NT2/D1 (cell line): ENCODE measurements around the gene LYZL4.

Source experiments
- DNase-seq: peaks from one replicate; pipeline ENCODE4 v3.0.0-alpha.2; 2011; ENCODE audit warnings: low read depth, low spot score
- H3K27me3 ChIP-seq: 2 replicates; pipeline ENCODE4 v1.6.0; 2011; ENCODE audit warnings: mild to moderate bottlenecking; ENCODE audit not compliant: insufficient read length, insufficient read depth
- H3K36me3 ChIP-seq: 2 replicates; pipeline ENCODE4 v1.6.1; 2011; ENCODE audit warnings: mild to moderate bottlenecking, low read length, mixed read lengths; ENCODE audit not compliant: insufficient read depth, insufficient read length
- H3K4me1 ChIP-seq: 2 replicates; pipeline ENCODE4 v1.5.1; 2011; ENCODE audit not compliant: insufficient read depth, insufficient read length
- H3K4me3 ChIP-seq: 2 replicates; pipeline ENCODE4 v1.5.1; 2011; ENCODE audit warnings: low read depth; ENCODE audit not compliant: insufficient read length
- H3K9ac ChIP-seq: 2 replicates; pipeline ENCODE4 v1.6.0; 2011; ENCODE audit warnings: low read depth; ENCODE audit not compliant: insufficient read length
- H3K9me3 ChIP-seq: 2 replicates; pipeline ENCODE4 v1.5.1; 2011; ENCODE audit warnings: mild to moderate bottlenecking, low read length; ENCODE audit not compliant: insufficient read depth
- SUZ12 ChIP-seq: IDR thresholded peaks from 2 replicates; pipeline ENCODE4 v1.6.1; 2011; ENCODE audit not compliant: insufficient read length, insufficient read depth; ENCODE audit errors: extremely low read depth
- YY1 ChIP-seq: IDR thresholded peaks from 2 replicates; pipeline ENCODE4 v1.6.1; 2011; ENCODE audit not compliant: insufficient read length, insufficient read depth
- ZNF274 ChIP-seq: IDR thresholded peaks from 2 replicates; pipeline ENCODE4 v1.6.1; 2011; ENCODE audit warnings: mild to moderate bottlenecking, low read depth, low read length

Gene LYZL4

GRCh38 chr3:42387802-42388651, 22.4 kb downstream of the LYZL4 start:
- no peaks in the 10 kb centered on the region for H3K4me1 ChIP-seq
- no peak overlapping the region for H3K9ac ChIP-seq
- H3K9me3 ChIP-seq, result no peaks in the 10 kb centered on the region
- no peaks in the 10 kb centered on the region for H3K27me3 ChIP-seq
- TF ChIP-seq SUZ12, result no peak
- TF ChIP-seq YY1, result no peak
- no peak for TF ChIP-seq ZNF274
- no peaks in the 10 kb centered on the region for H3K36me3 ChIP-seq
- H3K4me3 ChIP-seq, result no peak overlapping the region
- DNase-seq, result no peak

- H3K9ac ChIP-seq, result no peak overlapping the region
- H3K4me3 ChIP-seq, result no peak overlapping the region
- no peaks in the 10 kb centered on the region for H3K27me3 ChIP-seq
- H3K36me3 ChIP-seq, result no peaks in the 10 kb centered on the region
- no peaks in the 10 kb centered on the region for H3K4me1 ChIP-seq
- H3K9me3 ChIP-seq, result no peaks in the 10 kb centered on the region
- TF ChIP-seq ZNF274, result no peak
- TF ChIP-seq YY1, result no peak
- TF ChIP-seq SUZ12, result no peak
- DNase-seq, result no peak
Measured at GRCh38 chr3:42381551-42382082, 28.8 kb downstream of the LYZL4 start.

- H3K4me1 ChIP-seq, result no peaks in the 10 kb centered on the region
- no peak for DNase-seq
- no peaks in the 10 kb centered on the region for H3K9me3 ChIP-seq
- TF ChIP-seq SUZ12 (no peak), YY1 (no peak), ZNF274 (no peak)
- no peak overlapping the region for H3K4me3 ChIP-seq
- no peaks in the 10 kb centered on the region for H3K36me3 ChIP-seq
- H3K27me3 ChIP-seq, result no peaks in the 10 kb centered on the region
- H3K9ac ChIP-seq, result no peak overlapping the region
Measured at GRCh38 chr3:42377681-42378080, 32.7 kb downstream of the LYZL4 start.

GRCh38 chr3:42376344-42376798, 34.0 kb downstream of the LYZL4 start:
- DNase-seq, result no peak
- TF ChIP-seq SUZ12 (no peak), YY1 (no peak), ZNF274 (no peak)
- H3K9me3 ChIP-seq, result no peaks in the 10 kb centered on the region

GRCh38 chr3:42375121-42375800, 35.1 kb downstream of the LYZL4 start:
- no peaks in the 10 kb centered on the region; the same call in 1 of the 2 replicates for H3K9me3 ChIP-seq
- no peak for TF ChIP-seq YY1
- no peak for TF ChIP-seq SUZ12
- no peaks in the 10 kb centered on the region for H3K36me3 ChIP-seq
- no peaks in the 10 kb centered on the region for H3K4me1 ChIP-seq
- H3K9ac ChIP-seq, result no peak overlapping the region
- no peaks in the 10 kb centered on the region for H3K27me3 ChIP-seq
- H3K4me3 ChIP-seq, result no peak overlapping the region
- no peak for DNase-seq

More at GRCh38 chr3:42376344-42376798, 34.0 kb downstream of the LYZL4 start:
- H3K27me3 ChIP-seq, result no peaks in the 10 kb centered on the region
- no peaks in the 10 kb centered on the region for H3K36me3 ChIP-seq
- H3K4me1 ChIP-seq, result no peaks in the 10 kb centered on the region
- no peak overlapping the region for H3K4me3 ChIP-seq
- H3K9ac ChIP-seq, result no peak overlapping the region

GRCh38 chr3:42371776-42372175, 38.6 kb downstream of the LYZL4 start:
- TF ChIP-seq YY1 (no peak), SUZ12 (no peak), ZNF274 (no peak)
- no peaks in the 10 kb centered on the region; the same call in 1 of the 2 replicates for H3K9me3 ChIP-seq
- H3K9ac ChIP-seq, result no peak overlapping the region
- no peak for DNase-seq
- no peaks in the 10 kb centered on the region for H3K36me3 ChIP-seq
- H3K4me3 ChIP-seq, result no peak overlapping the region
- H3K27me3 ChIP-seq, result no peaks in the 10 kb centered on the region
- H3K4me1 ChIP-seq, result peaks cover 3% of the 10 kb centered on the region

GRCh38 chr3:42369832-42370231, 40.6 kb downstream of the LYZL4 start:
- peaks cover 3% of the 10 kb centered on the region for H3K4me1 ChIP-seq
- peaks cover 9% of the 10 kb centered on the region; the same call in 1 of the 2 replicates for H3K9me3 ChIP-seq
- no peak overlapping the region for H3K4me3 ChIP-seq
- no peak overlapping the region for H3K9ac ChIP-seq
- no peak for TF ChIP-seq YY1
- TF ChIP-seq ZNF274, result no peak
- TF ChIP-seq SUZ12, result no peak
- no peaks in the 10 kb centered on the region for H3K36me3 ChIP-seq
- no peaks in the 10 kb centered on the region for H3K27me3 ChIP-seq
- DNase-seq, result peak; percentile 15
